Uterus (tissue), 4 donors: ENCODE results near the gene CEBPA. TPM values are rescaled to one million over a fixed set of nuclear protein-coding genes. Genes with fewer than 3 reads are reported as not detected.
A peak's percentile ranks its signal among the peaks of the same experiment; 100 is the strongest.
"Not testable (repeated sequence)": the region's sequence is repeated elsewhere in the genome, so short reads cannot be mapped to it uniquely, and the experiment has no call there.

Experiments
- DNase-seq, 2 donors: peaks; one replicate each; pipeline ENCODE4 v3.0.0-alpha.2; 2019 to 2020
- H3K27ac ChIP-seq, 2 donors: fragments of 200-600 bp; sonication (generic); 1 replicate in 1 of 2; 2 replicates in 1 of 2; pipeline ENCODE4 v1.5.1; 2016 to 2018
- H3K27me3 ChIP-seq, 2 donors: fragments of 200-600 bp; sonication (generic); one replicate each; pipeline ENCODE4 v1.5.1; 2018 to 2019; ENCODE audit warnings: control low read depth in 1 of 2
- H3K36me3 ChIP-seq, 2 donors: fragments of 200-600 bp; sonication (generic); one replicate each; pipeline ENCODE4 v1.5.1; 2019; ENCODE audit warnings: control low read depth in 1 of 2
- H3K4me1 ChIP-seq, 2 donors: fragments of 200-600 bp; sonication (generic); one replicate each; pipeline ENCODE4 v1.5.1; 2018 to 2019; ENCODE audit warnings: control low read depth in 1 of 2
- H3K4me3 ChIP-seq, 2 donors: fragments of 200-600 bp; sonication (generic); 1 replicate in 1 of 2; 2 replicates in 1 of 2; pipeline ENCODE4 v1.5.1; 2018 to 2019; ENCODE audit warnings: mild to moderate bottlenecking in 1 of 2
- H3K9me3 ChIP-seq, 2 donors: fragments of 200-600 bp; sonication (generic); one replicate each; pipeline ENCODE4 v1.5.1; 2019; ENCODE audit warnings: control low read depth in 1 of 2
- CTCF ChIP-seq, 4 experiments: fragments of 200-600 bp in 2 of 4; fragments of 450-650 bp in 2 of 4; sonication (generic) in 2 of 4; IDR thresholded peaks; one replicate each; pipeline ENCODE4 v1.5.1; 2016 to 2019; ENCODE audit warnings: antibody characterized with exemption in 4 of 4, mild to moderate bottlenecking in 2 of 4, moderate library complexity in 1 of 4
- POLR2A ChIP-seq, 2 donors: fragments of 450-650 bp; IDR thresholded peaks; one replicate each; pipeline ENCODE4 v1.6.1; 2016; ENCODE audit warnings: antibody characterized with exemption in 2 of 2, mild to moderate bottlenecking in 1 of 2, moderate library complexity in 1 of 2
- intact Hi-C: fragments of 100-400 bp; cut with DNase I; formaldehyde crosslinking; loops from one replicate; pipeline ENCODE4 v1.15.1; 2023; ENCODE audit warnings: low total_unique reads
- total RNA-seq, 4 donors: library from RNA; depleted of rRNA in 3 of 4; stranded (reverse); fragments of >200 nt in 3 of 4; gene quantifications; one replicate each; pipeline versions ENCODE4 v1.1.0 to v1.2.4, GENCODE V29; 2014 to 2023
- donor health status: DM: yes; HTN: yes; CAD: no.

The CEBPA gene
- total RNA-seq, 4 donors from 2014 or later = 1.3 to 9.1 (median 5.0) TPM

GRCh38 chr19:33298146-33298911, 4.0 kb downstream of the CEBPA start:
- TF ChIP-seq CTCF (IDR thresholded peaks at IDR 0.05) (no peak), POLR2A (IDR thresholded peaks at IDR 0.05) (no peak)
- Histone ChIP-seq H3K36me3 (no peaks in the 10 kb centered on the region), H3K27ac (no peak overlapping the region), H3K9me3 (no peaks in the 10 kb centered on the region), H3K4me3 (no peak overlapping the region), H3K4me1 (no peaks in the 10 kb centered on the region), H3K27me3 (no peaks in the 10 kb centered on the region)
- no peak for DNase-seq
- intact Hi-C loops = loop anchor here (10.0 kb wide), 1 partner anchor 106 kb away; no protein-coding TSS in a partner anchor

- no peaks in the 10 kb centered on the region for H3K9me3 ChIP-seq
- no peaks in the 10 kb centered on the region for H3K27me3 ChIP-seq
- H3K4me1 ChIP-seq = no peaks in the 10 kb centered on the region
- DNase-seq = peak; percentile 4 to 10
- no peak overlapping the region for H3K4me3 ChIP-seq
- H3K36me3 ChIP-seq = no peaks in the 10 kb centered on the region
- H3K27ac ChIP-seq = no peak overlapping the region
- intact Hi-C loops = loop anchor here (10.0 kb wide), 1 partner anchor 107 kb away; no protein-coding TSS in a partner anchor
- TF ChIP-seq CTCF (IDR thresholded peaks at IDR 0.05) = no peak
- TF ChIP-seq POLR2A (IDR thresholded peaks at IDR 0.05) = no peak
These were observed 4.8 kb downstream of the CEBPA start for GRCh38 chr19:33297401-33298145.

- Histone ChIP-seq H3K9me3 (no peaks in the 10 kb centered on the region), H3K4me3 (no peak overlapping the region), H3K36me3 (no peaks in the 10 kb centered on the region), H3K27ac (no peak overlapping the region), H3K4me1 (no peaks in the 10 kb centered on the region), H3K27me3 (no peaks in the 10 kb centered on the region)
- peak in 1 of 2 donors; percentile 17 for DNase-seq
- intact Hi-C loops = loop anchor here (10.0 kb wide), 1 partner anchor 108 kb away; no protein-coding TSS in a partner anchor
- no peak for TF ChIP-seq CTCF (IDR thresholded peaks at IDR 0.05)
- TF ChIP-seq POLR2A (IDR thresholded peaks at IDR 0.05) = no peak
These were observed 5.8 kb downstream of the CEBPA start for GRCh38 chr19:33296488-33296971.

- no peaks in the 10 kb centered on the region for H3K4me1 ChIP-seq
- TF ChIP-seq CTCF (IDR thresholded peaks at IDR 0.05) (no peak), POLR2A (IDR thresholded peaks at IDR 0.05) (no peak)
- H3K27ac ChIP-seq = no peak overlapping the region
- H3K27me3 ChIP-seq = no peaks in the 10 kb centered on the region
- no peaks in the 10 kb centered on the region for H3K9me3 ChIP-seq
- H3K4me3 ChIP-seq = no peak overlapping the region
- no peak for DNase-seq
- no peaks in the 10 kb centered on the region for H3K36me3 ChIP-seq
- intact Hi-C loops = loop anchor here (10.0 kb wide), 1 partner anchor 109 kb away; no protein-coding TSS in a partner anchor
These were observed 6.5 kb downstream of the CEBPA start for GRCh38 chr19:33295621-33296487.

- intact Hi-C loops = loop anchor here (10.0 kb wide), 1 partner anchor 110 kb away; no protein-coding TSS in a partner anchor
These were observed 7.3 kb downstream of the CEBPA start for GRCh38 chr19:33295046-33295445.

More at GRCh38 chr19:33295046-33295445, 7.3 kb downstream of the CEBPA start:
- not testable (repeated sequence) for H3K4me1 ChIP-seq, H3K27ac ChIP-seq, H3K4me3 ChIP-seq, DNase-seq, H3K27me3 ChIP-seq, H3K36me3 ChIP-seq, H3K9me3 ChIP-seq
